GM19023 (cell line): Measurements from ENCODE around the gene ASIC2.

ENCODE experiments used
- ATAC-seq: cut with Tn5 transposase; IDR thresholded peaks from one replicate; pipeline ENCODE4 v1.9.1; 2021; ENCODE audit warnings: mild to moderate bottlenecking, moderate library complexity; ENCODE audit not compliant: unreplicated experiment

ASIC2 gene

GRCh38 chr17:33207231-33207630 lies 85.9 kb downstream of the ASIC2 start:
- no peak for ATAC-seq

DNA sequence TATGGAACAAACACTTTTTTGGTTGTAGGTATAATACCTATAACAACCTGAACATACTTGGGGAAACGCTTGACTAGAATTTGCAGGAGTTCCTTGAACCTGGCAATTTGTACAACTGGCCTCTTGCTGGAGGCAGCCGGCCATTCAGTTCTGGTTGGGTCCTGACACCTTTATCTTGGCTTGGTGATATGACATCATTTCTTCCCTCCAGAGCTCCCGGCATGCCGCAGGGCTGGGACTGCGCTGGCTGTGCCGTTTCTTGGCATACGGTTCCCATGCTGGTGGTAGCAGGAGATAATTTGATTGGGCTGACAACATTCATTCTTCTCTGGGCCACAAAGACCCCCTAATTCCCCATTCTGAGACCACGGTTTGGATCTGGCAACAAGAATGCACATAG lies 87.5 kb downstream of the ASIC2 start:
- no peak for ATAC-seq

DNA sequence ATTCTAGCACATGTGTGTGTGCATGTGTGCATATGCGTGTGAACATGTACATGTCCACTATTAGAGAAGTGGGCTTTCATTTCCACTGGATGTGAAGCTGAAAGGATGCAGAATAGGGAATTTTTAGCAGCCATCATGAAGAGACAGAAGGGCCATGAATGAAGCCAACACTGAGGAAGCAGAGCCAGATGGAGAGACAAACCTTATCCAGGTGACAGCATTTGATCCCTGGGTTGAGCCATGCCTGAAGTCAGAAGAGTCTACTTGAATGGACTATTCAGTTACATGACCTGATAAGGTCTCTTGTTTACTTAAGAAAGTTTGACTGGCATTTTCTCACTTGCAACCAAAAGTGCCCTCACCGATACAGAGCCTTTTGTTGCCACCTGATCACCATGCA lies 88.4 kb downstream of the ASIC2 start:
- no peak for ATAC-seq

DNA sequence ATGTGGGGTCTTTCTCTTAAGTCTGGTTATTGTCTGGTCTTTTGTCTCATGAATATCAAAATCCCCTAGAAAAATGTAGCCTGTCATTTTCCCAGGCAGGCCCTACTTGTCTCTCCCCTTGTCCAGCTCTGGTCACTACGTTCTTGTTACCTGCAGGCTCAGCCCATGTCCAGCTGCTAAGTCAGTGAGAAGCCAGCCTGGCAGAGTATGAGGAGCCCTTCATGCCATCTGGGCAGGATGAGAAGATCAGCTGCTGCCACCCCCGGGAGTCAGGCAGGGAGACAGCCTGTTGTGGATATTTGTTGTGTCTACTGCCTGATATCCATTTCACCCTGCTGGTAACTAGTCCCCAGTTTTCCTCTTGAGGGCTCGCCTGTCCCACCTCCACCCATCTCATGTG lies 88.9 kb downstream of the ASIC2 start:
- ATAC-seq, result no peak

DNA sequence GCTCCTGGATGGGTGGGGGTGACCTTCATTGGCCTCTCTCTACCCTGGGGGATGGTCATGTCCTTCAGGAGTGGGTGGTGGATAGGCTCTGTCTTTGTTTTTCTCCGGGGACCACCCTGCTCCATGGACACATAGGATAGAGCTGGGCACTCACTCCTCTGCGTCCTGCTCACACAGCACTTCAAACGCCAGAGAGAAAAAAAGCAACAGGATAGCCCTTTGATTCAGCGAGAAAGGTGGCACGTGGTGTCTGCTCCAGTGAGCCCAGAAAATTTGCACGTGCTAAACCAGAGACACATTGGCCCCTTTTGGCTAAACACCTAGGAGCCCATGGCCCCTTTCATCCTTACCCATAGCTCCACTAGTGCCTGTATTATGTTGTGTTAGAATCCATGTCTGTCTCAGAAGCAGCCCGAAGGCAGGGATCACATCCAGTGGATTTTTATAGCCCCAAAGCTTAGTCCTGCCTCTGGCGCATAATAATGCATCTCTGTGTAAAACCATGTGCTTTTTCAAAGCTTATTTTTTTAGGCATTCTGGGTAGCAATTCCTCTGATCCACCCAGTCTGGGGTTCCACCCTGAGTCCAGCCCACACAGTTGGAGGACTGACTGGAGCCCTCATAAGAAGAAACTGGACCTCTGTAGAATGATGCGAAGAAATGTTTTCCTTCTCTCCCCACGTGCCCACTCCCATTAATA lies 90.1 kb downstream of the ASIC2 start:
- no peak for ATAC-seq

- no peak for ATAC-seq
Measured at GRCh38 chr17:33202021-33202420, 91.1 kb downstream of the ASIC2 start.

- no peak for ATAC-seq
Measured at GRCh38 chr17:33201283-33201682, 91.8 kb downstream of the ASIC2 start.

DNA sequence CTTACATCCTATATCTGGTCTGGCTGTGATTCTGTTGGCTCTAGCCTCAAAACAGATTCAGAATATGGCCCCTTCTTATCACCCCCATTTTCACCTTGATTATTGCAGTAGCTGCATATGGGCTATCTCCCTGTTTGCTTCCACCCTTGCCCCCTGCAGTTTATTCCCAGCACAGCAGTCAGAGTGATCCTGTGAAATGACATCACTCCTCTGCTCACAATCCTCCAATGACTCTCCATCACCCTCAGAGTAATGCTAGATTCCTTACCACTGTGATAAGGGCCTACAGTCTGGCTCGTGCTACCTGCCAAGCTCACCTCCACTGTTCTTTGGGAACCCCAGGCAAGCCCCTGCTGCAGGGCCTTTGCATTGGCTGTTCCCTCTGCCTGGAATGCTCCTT lies 92.5 kb downstream of the ASIC2 start:
- no peak for ATAC-seq

GRCh38 chr17:33199571-33200510 lies 93.3 kb downstream of the ASIC2 start:
- no peak for ATAC-seq

DNA sequence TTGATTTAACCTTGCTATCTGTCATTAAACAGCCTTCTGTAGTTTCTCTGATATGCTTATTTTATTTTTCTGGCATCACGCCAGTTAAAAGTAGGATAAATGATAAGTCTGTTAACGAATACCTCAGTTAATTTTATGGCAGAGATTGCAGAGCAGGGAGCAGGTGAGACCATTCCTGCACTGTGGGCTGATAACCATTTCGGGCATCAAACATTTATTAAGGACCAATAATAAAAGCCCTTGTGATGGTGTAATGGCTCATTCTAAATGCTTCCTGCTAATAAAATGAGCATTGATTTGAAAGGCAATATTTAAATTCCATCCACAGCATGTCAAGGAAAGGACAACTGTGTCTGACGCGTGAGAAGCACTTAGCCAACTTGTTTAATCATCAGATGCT lies 94.1 kb downstream of the ASIC2 start:
- no peak for ATAC-seq

- ATAC-seq, result no peak
Measured at GRCh38 chr17:33197342-33197741, 95.8 kb downstream of the ASIC2 start.

DNA sequence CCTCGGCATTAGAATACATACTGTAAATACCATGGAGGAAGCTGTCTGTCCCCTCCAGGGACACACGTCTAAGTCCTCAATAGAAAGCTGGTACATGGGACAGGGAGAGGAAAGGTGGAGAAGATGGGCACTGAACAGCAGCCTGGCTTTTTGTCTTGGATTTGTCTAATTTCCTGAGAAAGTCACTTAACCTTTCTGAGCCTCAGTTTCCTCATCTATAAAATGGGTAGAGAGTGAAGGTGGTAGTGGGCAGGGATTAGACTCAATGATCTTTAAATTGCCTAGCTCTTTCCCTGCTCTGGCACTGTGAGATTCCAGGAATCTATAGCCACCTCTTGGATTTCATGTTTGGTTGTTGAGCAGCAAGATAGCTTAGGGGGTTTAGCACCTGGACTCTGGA lies 96.2 kb downstream of the ASIC2 start:
- ATAC-seq, result no peak

DNA sequence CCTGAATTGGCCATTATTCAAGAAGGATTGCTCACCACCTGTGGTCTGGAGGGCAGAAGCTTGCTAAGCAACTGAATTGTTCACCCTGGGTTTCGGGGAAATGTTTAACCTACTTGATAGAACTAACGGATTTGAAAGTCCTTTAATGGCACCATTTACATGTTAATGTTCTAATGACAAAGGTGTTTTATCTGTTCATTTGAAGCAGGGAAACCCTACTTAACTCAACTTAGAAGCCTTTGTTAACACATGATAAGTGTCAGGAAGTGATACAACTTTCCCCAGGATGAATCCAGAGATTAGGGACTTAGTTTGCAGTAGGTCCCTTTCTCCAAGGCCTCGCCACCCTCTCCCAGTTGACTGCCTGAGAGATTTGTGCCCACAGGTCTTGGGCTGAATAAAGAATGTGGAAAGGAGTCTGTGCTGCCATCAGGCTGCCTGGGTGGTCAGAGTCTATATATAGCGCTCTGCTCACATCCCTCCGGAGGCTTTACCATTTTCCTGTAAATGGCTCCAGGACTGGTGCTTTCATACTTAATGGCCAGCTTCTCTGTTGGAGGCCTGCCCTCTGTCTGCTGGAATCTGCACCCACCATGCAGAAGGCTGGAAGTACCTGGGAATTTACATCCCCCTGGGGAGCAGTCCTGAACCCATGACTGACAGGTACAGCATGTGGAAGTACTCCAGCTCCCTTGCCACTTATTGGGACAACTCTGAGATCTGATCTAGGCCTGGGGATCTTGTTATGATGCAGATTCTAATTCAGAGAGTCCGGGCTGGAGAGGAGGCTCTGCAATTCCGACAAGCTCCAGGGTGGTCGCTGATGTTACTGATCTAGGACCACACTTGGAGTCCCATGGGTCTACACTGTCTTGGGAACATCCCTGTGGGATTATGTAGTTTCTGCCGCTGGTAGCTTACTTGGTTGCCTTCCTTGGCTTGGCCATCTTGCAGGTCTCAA lies 99.9 kb downstream of the ASIC2 start:
- ATAC-seq, result no peak

DNA sequence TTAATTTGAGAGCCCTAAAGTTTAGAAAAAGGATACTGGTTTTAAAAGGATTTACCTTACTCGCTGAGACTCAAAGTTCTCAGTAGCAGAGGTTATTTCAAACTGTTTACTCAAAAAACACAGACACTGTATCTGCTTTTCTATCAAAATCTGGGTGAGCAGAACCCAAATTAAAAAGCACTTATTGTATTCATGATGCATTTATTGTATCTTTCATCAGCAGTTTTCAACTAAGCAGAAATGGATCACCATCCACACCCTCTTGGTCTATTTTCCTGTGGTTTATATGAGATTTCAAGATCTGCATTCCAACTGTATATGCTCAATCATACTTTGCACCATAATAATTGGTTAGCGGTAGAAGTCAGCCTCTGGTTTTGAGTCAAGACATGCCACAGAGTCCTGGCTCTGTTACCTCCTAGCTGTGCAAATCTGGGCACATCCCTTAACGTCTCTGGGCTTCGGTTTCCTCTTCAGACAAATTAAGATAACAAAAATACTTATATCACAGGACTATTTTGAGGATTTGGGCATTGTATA lies 109.5 kb downstream of the ASIC2 start:
- no peak for ATAC-seq

DNA sequence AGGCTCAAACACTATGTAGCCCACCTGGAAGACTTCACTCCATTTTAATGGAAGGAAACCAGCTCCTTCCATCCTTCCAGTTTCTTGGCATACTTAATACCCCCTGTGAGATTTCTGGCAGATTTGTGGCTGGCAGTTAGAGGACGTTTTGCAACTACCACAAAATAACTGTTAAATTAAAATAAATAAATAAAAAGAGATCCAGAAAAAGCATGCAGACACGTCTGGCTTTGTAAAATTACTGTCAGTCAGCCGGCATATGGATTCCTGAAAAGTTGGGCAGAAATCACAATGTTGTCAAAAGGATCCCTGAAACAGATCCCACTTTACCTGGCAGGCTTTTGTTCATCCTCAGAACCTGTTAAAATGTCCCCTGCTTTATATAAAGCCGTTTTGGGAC lies 113.9 kb downstream of the ASIC2 start:
- ATAC-seq, result no peak

- ATAC-seq, result no peak
Measured at GRCh38 chr17:33178681-33179080, 114.4 kb downstream of the ASIC2 start.

- ATAC-seq, result no peak
Measured at GRCh38 chr17:33175562-33175961, 117.5 kb downstream of the ASIC2 start.

GRCh38 chr17:33171931-33172330 lies 121.2 kb downstream of the ASIC2 start:
- no peak for ATAC-seq

DNA sequence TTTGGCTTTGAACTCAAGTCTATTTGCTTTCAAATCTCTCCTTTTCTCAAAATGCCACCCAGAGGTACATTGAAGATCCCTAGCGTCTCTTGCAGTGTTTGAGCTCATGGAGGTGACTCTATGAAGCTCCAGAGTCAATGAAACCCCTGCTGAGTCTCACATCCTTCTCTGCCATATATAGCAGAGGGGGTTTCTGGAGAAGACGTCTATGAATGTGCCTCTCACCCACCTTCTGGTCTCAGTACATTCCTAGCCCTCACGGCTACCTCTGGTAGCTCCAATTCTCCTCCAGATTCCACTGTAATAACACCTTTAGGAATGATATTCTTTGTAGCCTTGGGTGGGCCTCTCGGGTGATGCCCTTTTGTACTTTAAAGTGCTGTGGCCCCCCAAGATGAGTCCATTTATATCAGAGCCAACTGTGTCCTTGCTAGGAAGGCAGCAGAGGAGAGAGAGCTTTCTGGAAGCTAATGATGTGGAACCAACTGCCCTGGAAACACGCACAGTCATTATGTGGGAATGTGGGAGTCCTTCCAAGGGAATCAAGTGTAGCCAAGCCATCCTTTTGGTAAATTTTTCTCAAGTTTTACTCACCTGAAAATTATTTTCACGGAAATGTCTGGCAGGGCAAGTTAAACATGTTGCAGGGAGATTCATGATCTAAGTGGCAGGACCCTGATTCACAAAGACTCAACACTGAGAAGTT lies 123.4 kb downstream of the ASIC2 start:
- no peak for ATAC-seq

DNA sequence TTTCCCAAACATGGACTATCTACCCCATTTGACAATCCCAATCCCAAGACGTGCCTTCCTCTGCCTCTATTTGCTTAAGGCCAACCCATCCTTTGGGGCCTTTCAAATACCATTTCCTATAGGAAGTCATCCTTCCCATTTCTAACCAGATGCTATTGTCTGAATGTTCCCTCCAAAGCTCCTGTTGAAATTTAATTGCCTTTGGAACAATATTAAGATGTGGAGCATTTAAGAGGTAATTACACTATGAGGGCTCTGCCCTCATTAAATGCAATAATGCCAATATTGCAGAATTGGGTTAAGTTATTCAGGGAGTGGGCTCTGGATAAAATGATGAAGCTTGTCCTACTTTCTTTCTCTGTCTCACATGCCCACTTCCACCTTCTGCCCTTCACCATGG lies 125.4 kb downstream of the ASIC2 start:
- no peak for ATAC-seq
